ENCODE data around the gene RBM22.
"Not testable (repeated sequence)": the region's sequence is repeated elsewhere in the genome, so short reads cannot be mapped to it uniquely, and the experiment has no call there.

The RBM22 gene

DNA sequence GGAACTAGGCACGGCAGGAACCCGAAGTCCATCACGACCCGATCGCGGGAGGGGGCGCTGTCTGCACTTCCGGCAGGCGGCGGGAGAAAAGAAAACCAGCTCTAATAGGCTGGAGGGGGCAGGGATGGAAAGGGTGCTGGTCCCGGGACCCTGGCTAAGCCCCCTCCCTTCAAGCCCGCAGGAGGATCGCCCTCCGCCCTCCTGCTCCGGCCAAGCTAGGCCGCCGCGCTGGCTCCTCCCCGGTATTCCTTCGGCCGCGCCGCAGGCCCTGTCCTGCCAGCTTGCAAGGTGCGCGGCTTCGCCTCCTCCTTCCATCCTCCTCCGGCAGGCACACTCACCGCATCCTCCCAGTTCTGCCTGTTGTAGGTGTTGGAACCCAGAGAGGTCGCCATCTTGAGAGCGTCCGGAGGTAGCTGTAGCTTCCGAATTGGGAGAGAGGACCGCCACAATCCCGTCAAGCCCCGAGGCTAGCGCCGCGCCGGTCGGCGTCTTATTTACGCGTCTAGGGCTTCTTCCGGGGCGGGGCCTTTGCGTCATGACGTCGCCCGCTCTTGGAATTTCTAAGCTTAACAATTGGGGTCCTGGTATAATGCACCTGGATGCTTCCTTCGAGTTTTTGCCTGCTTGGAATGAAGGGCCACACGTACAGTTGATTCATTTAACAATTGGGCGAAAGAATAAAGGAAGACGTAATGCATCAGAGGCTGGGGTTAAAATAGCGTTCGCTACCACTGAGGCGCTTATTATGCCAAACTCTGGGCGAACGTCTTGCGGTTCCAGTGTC, at the start of gene RBM22:
TSS of gene RBM22 (minus strand) at position 469 of the 784 bp plus-strand sequence. CDS start at position 392, 77 bp downstream.
- H3K27me3 ChIP-seq (ENCODE audit: insufficient read depth, low read depth, severe bottlenecking) = no peaks in the 10 kb centered on the region
- H3K27ac ChIP-seq = peak within 1 kb of the TSS; percentile 97
- TF ChIP-seq, protein P1, sequence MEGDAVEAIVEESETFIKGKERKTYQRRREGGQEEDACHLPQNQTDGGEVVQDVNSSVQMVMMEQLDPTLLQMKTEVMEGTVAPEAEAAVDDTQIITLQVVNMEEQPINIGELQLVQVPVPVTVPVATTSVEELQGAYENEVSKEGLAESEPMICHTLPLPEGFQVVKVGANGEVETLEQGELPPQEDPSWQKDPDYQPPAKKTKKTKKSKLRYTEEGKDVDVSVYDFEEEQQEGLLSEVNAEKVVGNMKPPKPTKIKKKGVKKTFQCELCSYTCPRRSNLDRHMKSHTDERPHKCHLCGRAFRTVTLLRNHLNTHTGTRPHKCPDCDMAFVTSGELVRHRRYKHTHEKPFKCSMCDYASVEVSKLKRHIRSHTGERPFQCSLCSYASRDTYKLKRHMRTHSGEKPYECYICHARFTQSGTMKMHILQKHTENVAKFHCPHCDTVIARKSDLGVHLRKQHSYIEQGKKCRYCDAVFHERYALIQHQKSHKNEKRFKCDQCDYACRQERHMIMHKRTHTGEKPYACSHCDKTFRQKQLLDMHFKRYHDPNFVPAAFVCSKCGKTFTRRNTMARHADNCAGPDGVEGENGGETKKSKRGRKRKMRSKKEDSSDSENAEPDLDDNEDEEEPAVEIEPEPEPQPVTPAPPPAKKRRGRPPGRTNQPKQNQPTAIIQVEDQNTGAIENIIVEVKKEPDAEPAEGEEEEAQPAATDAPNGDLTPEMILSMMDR (IDR thresholded peaks at IDR 0.05; ENCODE audit: low read depth, low read length) = peak; percentile 59
- DNase-seq = peak; percentile 93
- peaks cover 39% of the 10 kb centered on the region for H3K36me3 ChIP-seq
- H3K9me3 ChIP-seq (ENCODE audit: severe bottlenecking) = no peaks in the 10 kb centered on the region
- peak within 1 kb of the TSS; percentile 100 for H3K4me3 ChIP-seq (ENCODE audit: low read depth, low read length)

DNA sequence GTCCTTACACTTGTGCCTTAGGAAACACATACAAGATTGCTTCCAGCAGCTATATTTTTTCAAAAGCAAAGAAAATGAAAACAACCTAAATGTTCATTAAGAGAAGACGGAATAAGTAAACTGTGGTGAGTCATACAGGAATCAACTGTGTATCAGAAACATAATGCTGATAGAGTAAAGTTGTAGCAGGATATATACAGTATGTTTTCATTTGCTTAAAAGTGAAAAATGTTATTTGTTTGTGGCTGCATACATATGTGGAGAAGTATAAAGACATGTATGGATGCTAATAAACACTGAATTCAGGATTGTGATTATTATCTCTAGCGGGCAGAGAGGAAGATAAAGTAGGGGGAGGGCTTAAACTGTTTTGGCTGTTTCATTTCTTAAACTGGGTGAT, 49.6 kb upstream of the RBM22 start:
- DNase-seq = no peak
- Histone ChIP-seq H3K27ac (no peak overlapping the region), H3K4me3 (ENCODE audit: low read depth, low read length) (no peak overlapping the region), H3K27me3 (ENCODE audit: insufficient read depth, low read depth, severe bottlenecking) (no peaks in the 10 kb centered on the region), H3K36me3 (peaks cover 48% of the 10 kb centered on the region), H3K9me3 (ENCODE audit: severe bottlenecking) (no peaks in the 10 kb centered on the region)
- TF ChIP-seq, protein P1 (IDR thresholded peaks at IDR 0.05; ENCODE audit: low read depth, low read length) = no peak

DNA sequence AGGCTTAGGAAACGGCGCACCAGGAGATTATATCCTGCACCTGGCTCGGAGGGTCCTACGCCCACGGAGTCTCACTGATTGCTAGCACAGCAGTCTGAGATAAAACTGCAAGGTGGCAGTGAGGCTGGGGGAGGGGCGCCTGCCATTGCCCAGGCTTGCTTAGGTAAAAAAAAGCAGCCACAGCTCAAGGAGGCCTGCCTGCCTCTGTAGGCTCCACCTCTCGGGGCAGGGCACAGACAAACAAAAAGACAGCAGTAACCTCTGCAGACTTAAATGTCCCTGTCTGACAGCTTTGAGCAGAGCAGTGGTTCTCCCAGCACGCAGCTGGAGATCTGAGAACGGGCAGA, 42.3 kb upstream of the RBM22 start:
- not testable (repeated sequence) for H3K27ac ChIP-seq; H3K27me3 ChIP-seq (ENCODE audit: insufficient read depth, low read depth, severe bottlenecking); DNase-seq; H3K9me3 ChIP-seq (ENCODE audit: severe bottlenecking); H3K36me3 ChIP-seq; H3K4me3 ChIP-seq (ENCODE audit: low read depth, low read length)

DNA sequence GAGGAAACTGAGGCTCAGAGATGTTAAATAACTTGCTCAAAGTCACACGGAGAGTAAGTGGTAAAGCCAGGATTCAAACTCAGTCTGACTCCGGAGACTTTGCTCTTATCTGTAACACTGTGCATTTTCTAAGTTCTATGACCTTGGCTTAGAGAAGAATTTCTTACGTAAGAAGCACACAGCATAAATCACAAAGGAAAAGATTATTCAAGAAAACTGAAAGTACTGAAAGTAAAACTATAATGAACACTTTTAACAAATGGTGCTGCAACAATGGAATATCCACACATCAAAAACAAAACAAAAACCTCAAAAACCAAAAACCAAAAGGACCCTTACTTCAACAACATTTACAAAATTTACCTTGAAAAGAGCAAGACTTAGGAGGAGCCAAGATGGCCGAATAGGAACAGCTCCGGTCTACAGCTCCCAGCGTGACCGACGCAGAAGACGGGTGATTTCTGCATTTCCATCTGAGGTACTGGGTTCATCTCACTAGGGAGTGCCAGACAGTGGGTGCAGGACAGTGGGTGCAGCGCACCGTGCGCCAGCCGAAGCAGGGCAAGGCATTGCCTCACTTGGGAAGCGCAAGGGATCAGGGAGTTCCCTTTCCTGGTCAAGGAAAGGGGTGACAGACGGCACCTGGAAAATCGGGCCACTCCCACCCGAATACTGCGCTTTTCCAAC, 41.7 kb upstream of the RBM22 start:
- not testable (repeated sequence) for H3K36me3 ChIP-seq; H3K4me3 ChIP-seq (ENCODE audit: low read depth, low read length)

DNA sequence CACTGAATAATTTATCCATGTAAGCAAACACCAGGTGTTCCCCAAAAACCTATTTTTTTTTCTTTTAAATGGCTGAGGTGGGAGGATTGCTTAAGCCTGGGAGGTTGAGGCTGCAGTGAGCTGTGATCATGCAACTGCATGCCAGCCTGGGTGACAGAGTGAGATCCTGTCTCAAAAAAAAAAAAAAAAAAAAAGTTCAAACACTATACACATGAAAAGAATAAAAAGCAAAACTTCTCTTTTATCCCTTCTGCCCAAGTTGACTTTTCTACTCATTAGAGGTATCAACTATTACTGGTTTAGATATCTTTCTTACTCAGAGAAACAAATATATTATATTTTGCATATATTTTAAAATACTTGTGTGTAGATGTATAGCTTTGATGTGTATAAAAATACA, 40.1 kb upstream of the RBM22 start:
- H3K27me3 ChIP-seq (ENCODE audit: insufficient read depth, low read depth, severe bottlenecking) = no peaks in the 10 kb centered on the region
- H3K4me3 ChIP-seq (ENCODE audit: low read depth, low read length) = no peak overlapping the region
- H3K27ac ChIP-seq = no peak overlapping the region
- DNase-seq = no peak
- H3K9me3 ChIP-seq (ENCODE audit: severe bottlenecking) = no peaks in the 10 kb centered on the region
- TF ChIP-seq, protein P1 (IDR thresholded peaks at IDR 0.05; ENCODE audit: low read depth, low read length) = no peak
- peaks cover 4% of the 10 kb centered on the region for H3K36me3 ChIP-seq

More for the DNA sequence above, 41.7 kb upstream of the RBM22 start:
- DNase-seq; H3K27me3 ChIP-seq (ENCODE audit: insufficient read depth, low read depth, severe bottlenecking); H3K27ac ChIP-seq; H3K9me3 ChIP-seq (ENCODE audit: severe bottlenecking): not testable (repeated sequence)

DNA sequence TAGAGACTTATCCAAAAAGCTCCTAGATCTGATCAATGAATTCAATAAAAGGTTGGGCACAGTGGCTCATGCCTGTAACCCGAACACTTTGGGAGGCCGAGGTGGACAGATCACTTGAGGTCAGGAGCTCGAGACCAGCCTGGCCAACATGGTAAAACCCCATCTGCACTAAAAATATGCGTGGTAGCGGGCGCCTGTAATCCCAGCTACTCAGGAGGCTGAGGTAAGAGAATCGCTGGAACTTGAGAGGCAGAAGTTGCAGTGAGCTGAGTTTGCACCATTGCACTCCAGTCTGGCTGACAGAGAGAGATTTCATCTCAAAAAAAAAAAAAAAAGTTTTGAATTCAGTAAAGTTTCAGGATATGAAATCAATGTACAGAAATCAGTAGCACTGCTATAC, 38.0 kb upstream of the RBM22 start:
- H3K9me3 ChIP-seq (ENCODE audit: severe bottlenecking) = no peaks in the 10 kb centered on the region
- no peak for DNase-seq
- TF ChIP-seq, protein P1 (IDR thresholded peaks at IDR 0.05; ENCODE audit: low read depth, low read length) = no peak
- no peaks in the 10 kb centered on the region for H3K27me3 ChIP-seq (ENCODE audit: insufficient read depth, low read depth, severe bottlenecking)
- peaks cover 9% of the 10 kb centered on the region for H3K36me3 ChIP-seq
- H3K4me3 ChIP-seq (ENCODE audit: low read depth, low read length) = no peak overlapping the region
- no peak overlapping the region for H3K27ac ChIP-seq

All from WERI-Rb-1 (cell line).